Measurements from ENCODE around the gene STX1B. TPM values are rescaled to one million over a fixed set of nuclear protein-coding genes. Genes with fewer than 3 reads are reported as not detected.
A peak's percentile ranks its signal among the peaks of the same experiment; 100 is the strongest.

STX1B gene
- total RNA-seq, 1 experiment from 2014 or later, result 11.0 TPM

DNA sequence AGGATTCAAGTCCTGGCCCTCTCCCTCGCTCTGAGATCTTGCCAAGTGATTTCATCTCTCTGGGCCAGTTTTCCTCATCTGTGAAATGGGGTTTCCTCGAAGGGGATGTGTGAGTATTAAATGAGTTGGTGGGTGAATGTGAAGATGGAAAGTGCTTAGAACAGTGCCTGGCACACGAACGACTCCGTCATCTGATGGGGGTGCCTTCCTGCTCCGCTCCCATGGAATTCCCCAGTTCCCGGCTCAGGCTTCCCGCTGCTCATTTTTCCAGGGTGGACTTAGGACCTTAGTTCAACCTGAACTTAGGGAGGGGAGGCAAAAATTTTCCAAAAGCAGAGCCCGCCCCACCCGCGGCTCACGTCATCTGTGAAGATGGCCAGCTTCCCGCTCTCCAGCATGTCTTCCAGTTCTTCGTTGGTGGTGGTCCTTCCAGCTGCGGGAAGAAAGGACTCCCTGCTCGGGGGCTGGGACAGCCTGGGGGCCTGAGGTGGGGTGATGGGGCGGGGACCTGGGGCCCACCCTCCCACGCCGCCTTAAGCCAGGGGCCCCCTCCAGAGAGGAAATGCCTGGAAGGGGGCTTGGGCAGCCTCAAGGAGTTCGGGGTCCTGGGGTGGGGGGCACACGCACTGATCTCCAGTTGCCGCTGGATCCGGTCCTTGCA lies 14.0 kb downstream of the STX1B start:
- no peak for DNase-seq

More for the DNA sequence above, 14.0 kb downstream of the STX1B start:
- no peak overlapping the region for H3K4ac ChIP-seq (ENCODE audit: low read depth, low read length)
- H3K4me1 ChIP-seq (ENCODE audit: insufficient read depth, low read length), result no peaks in the 10 kb centered on the region
- H2BK20ac ChIP-seq (ENCODE audit: low read depth, low read length, poor library complexity, severe bottlenecking), result no peak overlapping the region
- H3K9me3 ChIP-seq (ENCODE audit: control insufficient read depth, low read depth, low read length), result no peaks in the 10 kb centered on the region
- Mint-ChIP-seq H3K27ac (peak overlapping the region in 2 of 3 experiments; percentile 83 to 88; a peak in 2 of 7 replicates), H3K9me3 (no peaks in the 10 kb centered on the region), H3K36me3 (ENCODE audit: insufficient read depth in 1 of 3, low read depth in 3 of 3) (peaks cover 0 to 6% (median 2%) of the 10 kb centered on the region in 3 experiments; a peak in 2 of 7 replicates), H3K4me3 (peak overlapping the region; percentile 76 to 85), H3K27me3 (ENCODE audit: low read depth) (peaks cover 10% of the 10 kb centered on the region; the same call in 1 of the 2 replicates), H3K4me1 (peaks cover 15 to 18% of the 10 kb centered on the region in 2 experiments)
- no peak overlapping the region for H3T11ph ChIP-seq (ENCODE audit: low read length)
- peaks cover 12% of the 10 kb centered on the region for H3K23me2 ChIP-seq (ENCODE audit: insufficient read length, low read depth, low read length, poor library complexity, severe bottlenecking)
- H3K27me3 ChIP-seq (ENCODE audit: insufficient read depth, low read length), result no peaks in the 10 kb centered on the region
- peak overlapping the region; percentile 10 for H3K9ac ChIP-seq (ENCODE audit: extremely low read depth, insufficient read length, low read length)
- WGBS (ENCODE audit: extremely low coverage, insufficient read length, low lambda C conversion rate), result no CpG with 5 or more reads among the region's 23 CpGs
- no peak overlapping the region for H2BK12ac ChIP-seq (ENCODE audit: insufficient read length, low read depth, low read length)
- peak overlapping the region; percentile 31 for H3K18ac ChIP-seq (ENCODE audit: insufficient read length, low read depth, low read length)
- H4K8ac ChIP-seq (replicated peaks; ENCODE audit: insufficient read length, low read depth, low read length), result no peak overlapping the region
- no peak overlapping the region for H2BK120ac ChIP-seq (ENCODE audit: low read depth, low read length, poor library complexity, severe bottlenecking)
- no peak overlapping the region for H4K91ac ChIP-seq (ENCODE audit: insufficient read length, low read depth, low read length)
- H3K14ac ChIP-seq (ENCODE audit: insufficient read depth, low read length), result no peak overlapping the region
- peak overlapping the region; percentile 59 for H3K4me2 ChIP-seq (ENCODE audit: insufficient read depth, insufficient read length, low read length)
- no peak overlapping the region for H3K27ac ChIP-seq (ENCODE audit: insufficient read length, low read depth, low read length)
- H3K23ac ChIP-seq (ENCODE audit: insufficient read length, low read depth, low read length), result no peak overlapping the region
- no peak overlapping the region for H2AK5ac ChIP-seq (ENCODE audit: insufficient read length, low read length)
- no peak overlapping the region for H2AFZ ChIP-seq (ENCODE audit: low read length)
- no peak overlapping the region for H3K56ac ChIP-seq (ENCODE audit: insufficient read length, low read depth, low read length)
- no peak overlapping the region for H4K5ac ChIP-seq (ENCODE audit: insufficient read length, low read depth, low read length)
- no peaks in the 10 kb centered on the region for H4K20me1 ChIP-seq (ENCODE audit: control insufficient read depth, insufficient read depth, insufficient read length)
- H2BK15ac ChIP-seq (ENCODE audit: low read depth, low read length), result no peak overlapping the region
- no peaks in the 10 kb centered on the region for H3K79me2 ChIP-seq (ENCODE audit: insufficient read depth, low read length)
- H3K79me1 ChIP-seq (ENCODE audit: insufficient read depth, low read depth, low read length, poor library complexity, severe bottlenecking), result no peaks in the 10 kb centered on the region
- no peak overlapping the region for H2BK5ac ChIP-seq (ENCODE audit: insufficient read length, low read length)
- TF ChIP-seq, protein P1, sequence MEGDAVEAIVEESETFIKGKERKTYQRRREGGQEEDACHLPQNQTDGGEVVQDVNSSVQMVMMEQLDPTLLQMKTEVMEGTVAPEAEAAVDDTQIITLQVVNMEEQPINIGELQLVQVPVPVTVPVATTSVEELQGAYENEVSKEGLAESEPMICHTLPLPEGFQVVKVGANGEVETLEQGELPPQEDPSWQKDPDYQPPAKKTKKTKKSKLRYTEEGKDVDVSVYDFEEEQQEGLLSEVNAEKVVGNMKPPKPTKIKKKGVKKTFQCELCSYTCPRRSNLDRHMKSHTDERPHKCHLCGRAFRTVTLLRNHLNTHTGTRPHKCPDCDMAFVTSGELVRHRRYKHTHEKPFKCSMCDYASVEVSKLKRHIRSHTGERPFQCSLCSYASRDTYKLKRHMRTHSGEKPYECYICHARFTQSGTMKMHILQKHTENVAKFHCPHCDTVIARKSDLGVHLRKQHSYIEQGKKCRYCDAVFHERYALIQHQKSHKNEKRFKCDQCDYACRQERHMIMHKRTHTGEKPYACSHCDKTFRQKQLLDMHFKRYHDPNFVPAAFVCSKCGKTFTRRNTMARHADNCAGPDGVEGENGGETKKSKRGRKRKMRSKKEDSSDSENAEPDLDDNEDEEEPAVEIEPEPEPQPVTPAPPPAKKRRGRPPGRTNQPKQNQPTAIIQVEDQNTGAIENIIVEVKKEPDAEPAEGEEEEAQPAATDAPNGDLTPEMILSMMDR (conservative IDR thresholded peaks at IDR 0.05), result no peak
